HG03159 (cell line): ENCODE data around the gene KATNBL1.

Experiments used
- ATAC-seq: cut with Tn5 transposase; IDR thresholded peaks from one replicate; pipeline ENCODE4 v1.9.1; 2021; ENCODE audit warnings: mild to moderate bottlenecking, moderate library complexity; ENCODE audit not compliant: unreplicated experiment

The KATNBL1 gene

DNA sequence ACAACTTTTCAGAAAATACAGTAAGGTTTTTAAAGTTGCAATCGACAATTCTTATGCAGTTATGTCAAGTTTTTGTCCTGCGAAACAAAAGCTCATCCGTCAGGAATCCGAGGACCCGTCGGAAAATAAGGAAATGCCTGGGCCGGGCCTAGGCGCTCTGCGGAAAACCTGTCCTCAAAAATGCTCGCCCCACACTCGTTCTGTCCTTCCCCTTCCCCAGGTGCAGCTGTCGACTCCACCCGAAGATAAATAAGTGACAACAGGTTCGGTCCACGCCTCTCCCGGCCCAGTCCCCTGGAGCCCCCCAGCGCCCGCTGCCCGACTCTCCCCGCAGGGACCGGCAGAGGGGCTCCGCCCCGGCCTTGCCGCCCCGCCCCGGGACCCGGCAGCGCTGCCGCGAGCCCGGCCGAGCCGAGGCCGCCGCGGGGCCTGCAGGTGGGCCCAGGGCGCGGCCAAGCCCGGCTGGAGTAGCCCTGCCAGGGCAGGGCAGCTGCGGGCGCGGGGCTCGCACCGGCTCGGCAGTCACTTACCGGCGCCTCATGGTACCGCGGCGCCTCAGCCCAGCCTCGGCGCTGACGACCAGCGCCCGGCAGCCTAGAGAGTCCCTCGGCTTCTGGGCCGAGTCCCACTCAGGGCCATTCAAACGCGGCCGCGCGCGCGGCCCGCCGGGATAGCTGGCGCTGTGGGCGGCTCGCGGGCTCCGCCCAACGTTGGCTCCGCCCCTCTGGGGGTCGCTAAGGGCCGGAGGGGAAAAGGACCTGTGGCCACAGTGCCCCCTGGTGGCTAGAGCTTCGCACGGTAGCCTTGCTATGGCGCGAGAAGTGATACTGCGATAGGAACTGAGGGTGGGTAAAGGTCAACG, at the start of gene KATNBL1:
Gene KATNBL1, minus strand, starts transcription at position 676 of the 862 bp plus-strand sequence. CDS start 46,420 bp downstream, outside the sequence.
- peak; percentile 94 for ATAC-seq

DNA sequence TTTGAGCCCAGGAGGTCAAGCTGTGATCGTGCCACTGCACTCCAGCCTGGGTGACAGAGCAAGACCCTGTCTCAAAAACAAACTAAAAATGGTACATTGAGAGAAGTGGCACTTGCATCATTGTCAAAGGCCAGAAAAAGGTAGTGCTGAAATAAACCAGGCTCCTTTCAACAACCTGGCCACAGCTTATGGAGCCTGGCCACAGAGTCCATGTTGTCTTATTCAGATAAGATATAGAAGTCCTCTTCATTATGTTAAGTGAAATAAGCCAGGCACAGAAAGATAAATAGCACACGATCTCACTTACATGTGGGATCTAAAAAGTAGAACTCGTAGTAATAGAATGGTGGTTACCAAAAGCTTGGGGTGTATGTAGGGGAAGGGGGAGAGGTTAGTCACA, 49.7 kb upstream of the KATNBL1 start:
- ATAC-seq: no peak

DNA sequence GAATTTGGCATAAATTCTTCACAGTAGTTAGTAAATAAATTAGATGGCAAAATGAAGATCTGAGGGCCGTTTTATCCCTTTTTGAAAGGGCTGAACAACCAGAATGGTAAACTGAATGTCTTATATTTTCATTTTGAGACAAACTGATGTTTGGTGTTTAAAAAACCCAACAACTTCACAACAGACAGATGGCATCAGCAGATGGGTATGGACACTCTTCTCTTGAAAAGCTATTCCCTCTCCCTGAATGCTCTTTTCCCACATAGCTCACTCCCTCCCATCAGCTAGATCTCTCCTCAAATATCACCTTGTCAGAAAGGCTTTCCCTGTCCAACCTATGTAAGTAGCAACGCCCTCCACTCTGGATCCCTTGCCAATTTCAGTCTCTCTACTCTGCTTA, 48.3 kb upstream of the KATNBL1 start:
- no peak for ATAC-seq

DNA sequence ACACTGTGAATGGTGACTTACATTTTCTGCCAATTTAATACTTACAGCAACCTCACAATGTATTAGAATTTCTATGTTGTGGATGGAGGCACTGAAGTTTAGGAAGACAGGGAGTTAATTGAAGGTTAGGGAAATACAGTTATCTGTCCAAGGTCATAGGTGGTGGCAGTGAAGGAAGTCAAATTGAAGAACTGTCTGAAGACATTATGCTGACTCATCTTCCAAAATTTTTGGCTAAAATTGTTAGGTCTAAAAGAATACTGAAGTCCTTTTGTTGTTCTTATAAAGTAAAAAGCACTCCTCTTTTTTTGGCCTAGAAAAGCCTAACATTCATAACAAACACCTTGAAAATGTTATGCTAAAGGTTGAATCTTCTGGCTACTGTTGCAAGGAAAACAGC, 42.6 kb upstream of the KATNBL1 start:
- no peak for ATAC-seq

- no peak for ATAC-seq
Observed at GRCh38 chr15:34248190-34248589, 38.3 kb upstream of the KATNBL1 start.

GRCh38 chr15:34246276-34246976, 36.5 kb upstream of the KATNBL1 start:
- no peak for ATAC-seq

- no peak for ATAC-seq
Observed at GRCh38 chr15:34243226-34243625, 33.3 kb upstream of the KATNBL1 start.

- ATAC-seq: no peak
Observed at GRCh38 chr15:34242331-34242710, 32.4 kb upstream of the KATNBL1 start.

DNA sequence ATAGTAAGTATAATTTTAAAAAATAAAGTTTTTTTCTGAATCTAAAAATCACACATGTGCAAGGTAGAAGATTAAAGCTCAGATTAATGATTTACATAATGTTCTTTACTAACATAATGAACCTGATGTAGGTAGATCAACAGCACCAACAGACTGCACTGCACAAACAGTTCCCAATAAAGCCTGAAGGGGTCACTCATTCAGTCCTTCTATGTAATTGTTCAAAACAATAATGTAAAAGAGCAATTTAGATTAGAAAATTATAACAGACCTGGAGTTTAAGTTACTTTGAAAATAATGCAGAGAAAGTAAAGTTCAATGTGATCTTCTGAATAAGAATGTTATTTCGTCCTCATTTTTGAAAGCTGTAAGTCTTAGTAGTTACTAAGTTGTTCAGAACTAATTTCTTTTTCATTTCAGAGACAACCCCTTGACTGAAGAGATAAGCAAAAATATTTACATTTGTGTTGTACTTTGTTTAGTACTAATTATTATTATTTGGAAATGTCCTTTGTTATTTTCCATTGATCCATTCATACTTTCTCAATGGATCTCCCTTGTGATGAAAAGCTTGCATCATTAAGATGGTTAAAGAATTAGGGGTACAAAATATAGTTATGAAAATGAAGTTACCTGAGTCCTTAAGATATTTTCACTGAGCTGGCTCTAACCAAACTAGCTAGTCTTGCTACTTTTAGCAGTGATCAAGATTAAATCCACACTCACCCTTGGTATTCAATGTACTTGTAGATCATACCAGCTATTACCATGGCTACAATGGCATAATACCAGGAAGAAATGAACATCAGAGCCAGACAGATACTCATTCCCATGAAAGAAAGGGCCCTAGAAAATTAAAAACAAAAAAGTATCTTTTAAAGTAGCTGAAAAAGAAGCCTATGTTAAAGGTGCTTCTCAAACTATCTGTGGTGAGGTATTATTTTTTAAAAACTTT, 31.8 kb upstream of the KATNBL1 start:
- ATAC-seq: no peak

DNA sequence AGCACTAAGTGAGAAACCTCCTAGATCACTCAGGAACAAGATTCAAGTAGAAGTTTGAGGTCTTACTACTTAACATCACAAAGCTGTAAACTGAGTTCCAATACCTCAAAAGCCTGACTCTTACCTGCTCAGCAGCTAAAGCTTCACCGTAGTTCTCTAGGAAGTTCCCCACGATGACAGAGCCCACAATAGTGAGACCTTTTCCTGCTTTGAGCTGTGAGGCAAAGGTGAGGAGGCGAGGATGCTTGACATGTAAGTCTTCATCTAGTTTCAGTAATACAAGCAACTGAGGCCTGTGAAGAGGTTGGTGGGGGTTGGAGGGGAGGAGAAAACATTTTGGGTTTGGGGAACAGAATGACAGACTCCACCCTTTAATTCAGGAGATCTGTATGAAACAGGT, 30.6 kb upstream of the KATNBL1 start:
- ATAC-seq: no peak

DNA sequence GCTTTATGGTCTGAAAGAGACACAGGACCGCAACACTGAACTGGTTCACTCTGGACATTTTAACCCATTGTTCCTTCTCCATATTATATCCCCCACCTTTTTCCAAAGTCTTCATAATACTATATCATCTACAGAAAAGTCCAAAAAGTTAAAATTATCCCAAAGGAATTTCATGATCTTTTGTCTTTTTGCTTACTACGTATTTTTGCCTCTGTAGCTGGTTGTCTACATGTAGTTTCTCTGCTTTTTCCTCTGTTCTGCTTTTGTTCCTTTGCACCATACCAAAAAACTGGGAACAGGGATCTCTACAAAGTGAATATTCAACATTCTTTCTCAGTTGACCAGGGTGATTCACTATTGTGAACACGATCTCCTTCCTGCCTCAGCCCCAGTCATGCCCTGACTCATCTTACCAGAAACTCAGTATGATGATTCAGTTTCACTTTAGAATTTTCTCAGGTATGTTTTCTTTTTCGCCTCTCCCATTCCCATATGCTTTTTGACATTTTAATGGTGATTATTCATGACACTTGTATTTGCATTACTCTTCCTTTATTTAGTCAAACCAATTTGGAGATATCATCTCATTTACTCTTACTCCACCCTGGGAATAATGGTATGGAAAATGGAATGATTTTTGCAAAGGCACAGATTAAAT, 29.4 kb upstream of the KATNBL1 start:
- no peak for ATAC-seq

GRCh38 chr15:34233614-34234013, 23.7 kb upstream of the KATNBL1 start:
- ATAC-seq: no peak

GRCh38 chr15:34223904-34224596, 14.2 kb upstream of the KATNBL1 start:
- no peak for ATAC-seq

DNA sequence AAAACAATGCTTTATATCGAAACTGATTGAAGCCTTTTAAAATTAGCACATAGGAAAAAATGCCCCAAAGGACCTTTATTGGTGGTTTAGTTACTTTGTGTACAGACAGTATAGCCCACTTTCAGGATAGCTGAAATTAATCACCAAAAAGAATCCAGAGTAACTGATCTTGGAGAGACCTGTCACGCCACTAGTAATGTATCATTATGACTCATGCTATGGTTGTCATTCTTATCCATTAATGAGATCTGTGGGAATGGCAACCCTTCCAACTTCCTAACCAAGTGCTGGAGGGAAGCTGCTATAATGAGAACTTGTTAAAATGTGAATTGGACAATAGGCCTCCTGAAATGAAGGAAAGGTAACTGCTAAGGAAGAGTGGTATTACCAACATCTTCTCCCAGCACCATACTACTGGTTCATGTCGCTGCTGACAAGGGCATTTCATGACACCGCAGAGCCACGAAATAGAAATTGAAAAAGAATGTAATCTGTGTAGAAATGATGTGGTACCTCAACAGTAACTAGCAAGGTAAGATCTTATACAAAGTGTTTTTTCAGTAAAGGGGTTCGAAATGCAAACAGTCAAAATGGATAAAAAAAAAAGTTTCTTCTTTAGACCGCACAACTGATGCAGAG, 7.8 kb upstream of the KATNBL1 start:
- ATAC-seq: no peak

GRCh38 chr15:34216527-34217270, 6.8 kb upstream of the KATNBL1 start:
- ATAC-seq: no peak

- no peak for ATAC-seq
Observed at GRCh38 chr15:34214135-34214534, 4.2 kb upstream of the KATNBL1 start.

- ATAC-seq: no peak
Observed at GRCh38 chr15:34213690-34214089, 3.8 kb upstream of the KATNBL1 start.

DNA sequence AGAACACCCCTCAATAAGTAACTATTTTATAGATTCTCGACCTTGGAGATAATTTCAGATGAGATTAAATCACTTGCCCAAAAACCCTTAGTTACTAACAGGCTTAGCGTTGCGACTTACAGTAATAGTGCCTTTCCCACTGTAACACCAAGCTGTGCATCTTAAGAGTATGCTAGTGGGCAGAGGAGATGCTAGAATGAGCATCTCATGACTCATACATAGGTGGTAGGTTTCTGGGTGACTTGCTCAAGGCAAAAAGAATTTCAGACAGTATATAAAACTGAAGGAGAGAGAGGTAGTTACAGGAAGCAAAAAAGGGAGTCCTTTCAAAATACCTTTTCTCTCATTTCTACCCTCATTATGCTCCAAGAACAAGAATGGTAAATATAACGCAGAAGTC, 3.9 kb downstream of the KATNBL1 start:
- ATAC-seq: no peak

GRCh38 chr15:34203936-34204335, 6.0 kb downstream of the KATNBL1 start:
- no peak for ATAC-seq
